Activated CD4-positive, alpha-beta T cell treated with anti-CD3 and anti-CD28 coated beads, Interleukin-2, amount 50 U/mL, for 24 hours (primary cell): ENCODE measurements around the gene SRCIN1.
"Not testable (repeated sequence)": the region's sequence is repeated elsewhere in the genome, so short reads cannot be mapped to it uniquely, and the experiment has no call there.

Experiments used
- DNase-seq, 2 donors: peaks; one replicate each; pipeline ENCODE4 v3.0.0-alpha.2; 2020; ENCODE audit warnings: low read depth in 1 of 2, low spot score in 1 of 2

Gene SRCIN1

DNA sequence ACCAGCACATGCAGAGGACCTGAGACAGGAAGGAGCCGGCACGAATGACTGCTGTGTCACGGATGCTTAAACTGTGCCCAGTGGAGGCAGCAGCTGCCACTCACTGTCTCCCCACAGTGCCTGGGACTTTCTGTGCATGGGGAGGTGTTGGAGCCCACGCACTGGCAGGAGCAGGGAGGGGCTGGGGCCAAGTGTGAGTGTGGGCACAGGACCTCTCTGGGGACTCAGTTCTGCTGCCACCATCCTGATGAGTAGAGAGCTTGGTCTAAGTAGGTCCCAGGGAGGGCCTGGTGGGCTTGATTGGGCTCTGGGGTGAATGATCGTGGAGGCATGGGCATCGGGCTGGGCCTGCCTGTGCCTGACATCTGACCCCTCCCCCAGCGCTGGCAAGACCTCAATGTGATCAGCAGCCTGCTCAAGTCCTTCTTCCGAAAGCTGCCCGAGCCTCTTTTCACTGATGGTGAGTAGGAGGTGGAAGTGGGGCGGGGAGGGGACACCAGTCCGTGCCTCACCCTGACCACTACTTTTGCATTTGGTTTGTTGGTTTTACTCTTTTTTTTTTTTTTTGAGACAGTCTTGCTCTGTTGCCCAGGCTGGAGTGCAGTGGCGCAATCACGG lies 120.0 kb downstream of the SRCIN1 start:
- DNase-seq: not testable (repeated sequence)

DNA sequence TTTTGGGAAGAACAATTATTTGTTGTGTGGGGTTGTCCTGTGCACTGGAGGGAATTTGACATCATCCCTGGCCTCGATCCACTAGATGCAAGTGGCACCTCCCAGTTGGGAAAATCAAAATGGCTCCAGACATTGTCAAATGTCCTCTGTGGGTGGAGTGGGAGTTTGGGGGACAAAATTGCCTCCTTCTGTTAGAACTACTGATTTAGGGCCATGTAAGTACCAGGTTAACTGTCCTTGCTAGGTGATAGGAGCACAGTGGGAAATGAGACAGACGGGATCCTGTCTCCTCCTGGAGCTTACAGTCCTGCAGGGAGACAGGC lies 120.6 kb downstream of the SRCIN1 start:
- no peak for DNase-seq

DNA sequence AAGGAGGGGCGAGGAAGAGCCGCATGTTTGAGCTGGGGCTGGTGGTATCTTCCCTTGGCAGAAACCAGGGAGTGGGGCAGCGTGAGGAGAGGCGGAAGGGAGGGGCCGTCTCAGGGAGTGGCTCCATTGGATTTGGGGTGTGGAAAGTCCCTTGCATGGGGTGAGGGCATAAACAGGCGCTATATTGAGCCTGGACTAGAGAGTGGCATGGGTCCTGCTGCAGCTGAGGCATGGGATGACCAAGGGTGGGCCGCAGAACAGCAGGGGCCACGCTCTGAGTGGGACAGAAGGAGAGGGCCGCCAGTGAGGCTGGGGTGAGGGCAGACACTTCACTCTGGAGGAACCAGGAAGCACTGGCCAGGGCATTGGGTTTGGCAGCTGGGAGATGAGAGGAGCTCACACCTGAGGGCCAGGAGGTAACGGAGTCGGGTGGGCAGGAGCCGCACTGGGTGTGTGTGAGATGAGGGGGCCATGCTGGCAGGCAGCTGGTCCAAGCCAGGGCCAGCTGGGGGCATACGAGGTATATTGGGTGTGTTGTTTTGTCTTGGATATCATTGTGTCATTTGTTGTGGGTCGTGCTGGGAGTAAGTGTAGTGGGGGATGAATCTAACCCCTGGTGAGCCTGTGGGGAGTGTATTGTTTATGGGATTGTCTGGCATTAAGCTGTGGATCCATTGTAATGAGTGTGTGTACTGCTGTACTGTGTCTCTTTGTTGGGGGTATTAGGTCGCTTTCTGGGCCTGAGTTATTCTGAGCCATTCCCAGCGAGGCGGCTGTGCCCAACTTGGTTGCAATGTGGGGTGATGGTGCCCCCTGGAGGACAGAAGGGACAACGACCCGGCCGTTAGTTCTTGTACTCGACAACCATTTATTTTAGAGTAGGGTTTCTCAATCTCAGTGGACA lies 121.3 kb downstream of the SRCIN1 start:
- peak; percentile 40 to 58 for DNase-seq

DNA sequence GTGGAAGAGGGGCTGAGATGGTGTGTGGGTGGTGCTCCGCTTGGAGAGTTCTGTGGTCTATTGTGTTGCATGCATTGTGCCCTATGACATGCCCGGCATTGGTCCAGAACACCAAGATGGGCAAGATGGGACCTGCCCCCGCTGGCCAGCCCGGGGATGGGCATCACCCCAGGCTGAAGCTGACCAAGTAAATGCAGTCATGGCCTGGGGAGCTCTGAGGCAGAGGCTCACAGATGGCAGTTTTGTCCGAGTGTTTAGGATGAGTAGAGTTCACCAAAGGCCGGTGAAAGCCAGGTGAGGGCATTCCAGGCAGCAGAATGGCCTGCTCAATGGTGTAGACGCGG lies 123.1 kb downstream of the SRCIN1 start:
- not testable (repeated sequence) for DNase-seq

DNA sequence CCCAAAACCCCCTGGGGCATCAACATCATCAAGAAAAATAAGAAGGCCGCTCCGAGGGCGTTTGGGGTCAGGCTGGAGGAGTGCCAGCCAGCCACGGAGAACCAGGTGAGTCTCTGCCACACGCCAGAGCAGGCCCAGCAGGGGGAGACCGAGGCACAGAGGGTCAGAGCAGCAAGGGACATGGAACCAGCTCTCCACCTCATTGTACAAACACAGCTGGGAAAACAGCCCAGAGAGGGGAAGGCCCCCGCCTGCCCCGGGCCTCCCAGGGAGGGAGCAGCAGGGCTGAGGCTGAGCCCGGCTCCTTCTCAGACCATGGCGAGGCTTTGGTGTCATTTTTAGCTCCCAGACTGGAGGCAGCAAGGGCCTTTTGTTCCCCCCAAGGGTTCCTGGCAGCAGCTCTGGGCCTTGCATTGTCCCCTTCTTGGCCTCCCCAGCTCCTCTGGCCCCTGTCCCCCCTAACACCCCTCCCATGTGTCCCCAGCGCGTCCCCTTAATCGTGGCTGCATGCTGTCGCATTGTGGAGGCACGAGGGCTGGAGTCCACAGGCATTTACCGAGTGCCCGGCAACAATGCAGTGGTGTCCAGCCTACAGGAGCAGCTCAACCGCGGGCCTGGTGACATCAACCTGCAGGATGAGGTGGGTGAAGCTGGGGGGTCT lies 123.6 kb downstream of the SRCIN1 start:
- not testable (repeated sequence) for DNase-seq
